M059J (cell line): ENCODE results near the gene ISG15. TPM values are rescaled to one million over a fixed set of nuclear protein-coding genes. Genes with fewer than 3 reads are reported as not detected.
"Not testable (repeated sequence)": the region's sequence is repeated elsewhere in the genome, so short reads cannot be mapped to it uniquely, and the experiment has no call there.

ENCODE experiments used
- DNase-seq: peaks from one replicate; pipeline ENCODE4 v3.0.0-alpha.2; 2012; ENCODE audit warnings: low read depth
- total RNA-seq: library from RNA; depleted of rRNA; stranded (reverse); fragments of >200 nt; shearing (Covaris generic); gene quantifications from 2 replicates; pipeline ENCODE4 v1.2.3, GENCODE V29; 2014

Gene ISG15
- total RNA-seq, 1 experiment from 2014 or later = 3,124 TPM

DNA sequence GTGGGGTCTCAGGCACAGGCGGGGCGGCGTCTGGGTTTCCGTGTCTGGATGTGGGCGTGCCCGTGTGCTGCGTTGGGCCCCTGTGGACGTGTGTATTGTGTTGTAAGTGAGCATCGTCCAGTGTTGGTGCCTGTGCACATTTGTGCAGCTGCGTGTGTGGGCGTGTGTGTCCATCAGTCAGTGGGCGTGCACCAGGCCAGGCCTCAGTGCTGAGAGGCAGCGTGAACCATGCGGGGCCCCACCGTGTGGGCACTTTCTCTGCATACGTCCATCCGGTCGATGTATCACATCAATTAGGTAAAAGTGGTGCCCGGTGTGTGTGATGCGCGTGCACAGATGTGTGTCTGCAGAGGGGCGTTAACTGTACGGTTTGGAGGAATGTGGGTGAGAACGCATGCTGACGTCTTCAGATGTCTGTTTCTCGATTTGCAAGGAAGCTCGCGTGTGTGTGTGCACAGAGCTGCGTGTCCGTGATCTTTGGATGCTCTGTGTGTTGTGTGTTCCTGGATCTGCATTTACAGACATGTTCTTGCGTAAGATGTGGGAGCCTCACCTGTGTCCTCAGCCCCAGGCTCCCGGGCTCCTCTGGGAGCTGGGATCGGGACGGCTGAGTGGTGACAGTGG is 31.3 kb downstream of the ISG15 start:
- no peak for DNase-seq

DNA sequence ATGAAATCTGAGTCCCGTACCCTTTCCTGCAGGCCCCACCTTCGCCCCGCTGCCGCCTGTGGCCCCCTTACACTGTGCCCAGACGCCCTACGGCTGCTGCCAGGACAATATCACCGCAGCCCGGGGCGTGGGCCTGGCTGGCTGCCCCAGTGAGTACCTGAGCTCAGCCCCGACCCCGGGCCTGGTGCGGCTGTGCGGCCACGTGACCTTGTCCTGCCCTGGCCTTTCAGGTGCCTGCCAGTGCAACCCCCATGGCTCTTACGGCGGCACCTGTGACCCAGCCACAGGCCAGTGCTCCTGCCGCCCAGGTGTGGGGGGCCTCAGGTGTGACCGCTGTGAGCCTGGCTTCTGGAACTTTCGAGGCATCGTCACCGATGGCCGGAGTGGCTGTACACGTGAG is 31.8 kb downstream of the ISG15 start:
- no peak for DNase-seq

- no peak for DNase-seq
These were observed 32.9 kb downstream of the ISG15 start for GRCh38 chr1:1046243-1046642.

GRCh38 chr1:1046767-1047166 is 33.5 kb downstream of the ISG15 start:
- no peak for DNase-seq

DNA sequence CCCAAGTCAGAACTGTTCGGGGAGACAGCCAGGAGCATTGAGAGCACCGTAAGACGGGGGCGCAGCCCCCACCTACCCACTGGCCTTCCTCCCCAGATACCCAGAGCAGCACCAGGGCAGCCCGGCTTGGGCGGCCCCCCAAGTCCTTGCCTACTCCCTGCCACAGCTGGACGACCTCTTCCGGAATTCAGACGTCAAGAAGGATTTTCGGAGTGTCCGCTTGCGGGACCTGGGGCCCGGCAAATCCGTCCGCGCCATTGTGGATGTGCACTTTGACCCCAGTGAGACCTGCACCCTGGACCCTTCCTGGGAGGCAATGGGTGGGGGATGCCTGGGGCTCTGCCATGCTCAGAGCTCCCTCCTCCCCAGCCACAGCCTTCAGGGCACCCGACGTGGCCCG is 34.1 kb downstream of the ISG15 start:
- no peak for DNase-seq

GRCh38 chr1:1047963-1048362 is 34.7 kb downstream of the ISG15 start:
- DNase-seq = no peak

DNA sequence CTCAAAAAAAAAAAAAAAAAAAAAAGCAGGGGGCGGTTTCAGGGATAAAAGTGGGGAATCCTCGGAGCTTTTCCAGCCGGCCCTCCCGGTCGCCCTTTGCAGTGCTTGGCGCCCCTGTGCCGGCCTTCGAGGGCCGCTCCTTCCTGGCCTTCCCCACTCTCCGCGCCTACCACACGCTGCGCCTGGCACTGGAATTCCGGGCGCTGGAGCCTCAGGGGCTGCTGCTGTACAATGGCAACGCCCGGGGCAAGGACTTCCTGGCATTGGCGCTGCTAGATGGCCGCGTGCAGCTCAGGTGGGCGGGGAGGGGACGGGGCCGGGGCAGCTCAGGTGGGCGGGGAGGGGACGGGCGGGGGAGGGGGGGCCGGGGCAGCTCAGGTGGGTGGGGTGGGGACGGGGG is 35.5 kb downstream of the ISG15 start:
- DNase-seq = no peak

DNA sequence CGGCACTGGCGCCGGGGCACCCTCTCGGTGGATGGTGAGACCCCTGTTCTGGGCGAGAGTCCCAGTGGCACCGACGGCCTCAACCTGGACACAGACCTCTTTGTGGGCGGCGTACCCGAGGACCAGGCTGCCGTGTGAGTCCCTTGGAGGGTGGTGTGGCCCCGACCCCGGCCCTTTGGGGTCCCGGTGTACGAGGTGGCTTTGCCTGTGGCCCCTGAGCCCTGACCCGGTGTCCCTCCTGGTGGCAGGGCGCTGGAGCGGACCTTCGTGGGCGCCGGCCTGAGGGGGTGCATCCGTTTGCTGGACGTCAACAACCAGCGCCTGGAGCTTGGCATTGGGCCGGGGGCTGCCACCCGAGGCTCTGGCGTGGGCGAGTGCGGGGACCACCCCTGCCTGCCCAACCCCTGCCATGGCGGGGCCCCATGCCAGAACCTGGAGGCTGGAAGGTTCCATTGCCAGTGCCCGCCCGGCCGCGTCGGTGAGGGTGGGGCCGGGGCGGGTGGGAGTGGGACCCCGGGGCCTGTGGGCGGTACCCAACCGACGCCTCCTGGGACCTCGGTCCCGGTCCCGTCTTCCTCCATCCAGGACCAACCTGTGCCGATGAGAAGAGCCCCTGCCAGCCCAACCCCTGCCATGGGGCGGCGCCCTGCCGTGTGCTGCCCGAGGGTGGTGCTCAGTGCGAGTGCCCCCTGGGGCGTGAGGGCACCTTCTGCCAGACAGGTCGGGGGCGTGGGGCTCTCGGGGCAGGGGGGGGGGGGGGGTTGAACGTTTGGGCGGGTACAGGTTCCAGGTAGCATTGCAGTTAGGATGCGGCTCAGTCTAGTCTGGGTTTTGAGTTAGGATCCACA is 36.2 kb downstream of the ISG15 start:
- DNase-seq = no peak

DNA sequence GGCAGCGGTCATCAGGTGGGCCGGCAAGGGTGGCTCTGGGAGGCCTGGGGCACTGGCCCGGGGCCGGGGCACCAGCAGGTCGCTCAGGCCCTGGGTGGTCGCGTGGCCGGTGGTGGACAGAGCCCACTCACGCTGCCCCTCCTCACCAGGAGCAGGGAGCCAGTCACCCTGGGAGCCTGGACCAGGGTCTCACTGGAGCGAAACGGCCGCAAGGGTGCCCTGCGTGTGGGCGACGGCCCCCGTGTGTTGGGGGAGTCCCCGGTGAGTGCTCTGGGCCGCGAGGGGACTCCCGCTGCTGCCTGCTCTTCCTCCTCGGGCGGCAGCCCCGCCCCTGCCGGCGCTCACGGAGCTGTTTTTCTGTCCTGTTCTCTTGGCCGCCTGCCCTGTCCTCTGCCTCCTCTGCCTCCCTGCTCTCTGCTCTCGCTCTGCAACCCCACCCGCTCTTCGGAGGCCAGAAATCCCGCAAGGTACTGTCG is 37.3 kb downstream of the ISG15 start:
- no peak for DNase-seq

DNA sequence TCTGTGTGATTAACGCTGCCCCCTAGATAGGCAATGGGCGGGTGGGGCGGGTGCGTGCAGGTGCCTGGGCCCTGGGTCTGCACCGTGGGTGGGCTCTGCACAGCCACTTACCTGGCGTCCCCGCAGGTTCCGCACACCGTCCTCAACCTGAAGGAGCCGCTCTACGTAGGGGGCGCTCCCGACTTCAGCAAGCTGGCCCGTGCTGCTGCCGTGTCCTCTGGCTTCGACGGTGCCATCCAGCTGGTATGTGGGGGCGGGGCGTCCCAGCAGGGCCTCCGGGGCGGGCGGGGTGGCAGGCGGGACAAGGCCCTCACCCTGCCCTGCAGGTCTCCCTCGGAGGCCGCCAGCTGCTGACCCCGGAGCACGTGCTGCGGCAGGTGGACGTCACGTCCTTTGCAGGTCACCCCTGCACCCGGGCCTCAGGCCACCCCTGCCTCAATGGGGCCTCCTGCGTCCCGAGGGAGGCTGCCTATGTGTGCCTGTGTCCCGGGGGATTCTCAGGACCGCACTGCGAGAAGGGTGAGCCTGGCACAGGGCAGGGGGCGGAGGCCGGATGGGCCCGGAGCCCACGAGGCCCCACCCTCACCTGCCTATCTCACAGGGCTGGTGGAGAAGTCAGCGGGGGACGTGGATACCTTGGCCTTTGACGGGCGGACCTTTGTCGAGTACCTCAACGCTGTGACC is 38.0 kb downstream of the ISG15 start:
- DNase-seq = no peak

GRCh38 chr1:1052003-1052840 is 38.9 kb downstream of the ISG15 start:
- DNase-seq = no peak

DNA sequence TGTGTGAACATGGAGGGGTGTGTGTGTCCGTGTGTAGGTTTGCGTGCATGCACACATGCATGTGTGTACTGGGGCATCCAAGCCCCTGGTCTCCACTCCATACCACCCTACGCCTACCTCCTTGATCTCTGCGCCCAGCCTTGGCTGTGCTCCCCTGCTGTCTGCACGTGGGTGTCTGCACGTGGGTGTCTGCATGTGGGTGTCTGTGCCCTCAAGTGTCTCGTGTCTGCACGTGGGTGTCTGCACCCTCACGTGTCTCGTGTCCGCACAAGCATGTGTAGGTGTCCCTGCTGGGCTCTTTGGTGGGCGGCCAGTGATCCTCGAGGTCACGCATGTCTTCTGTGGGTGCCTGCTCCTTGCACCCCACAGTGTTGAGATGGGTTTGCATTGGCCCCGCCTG is 39.7 kb downstream of the ISG15 start:
- no peak for DNase-seq

GRCh38 chr1:1053682-1054081 is 40.4 kb downstream of the ISG15 start:
- DNase-seq = no peak

DNA sequence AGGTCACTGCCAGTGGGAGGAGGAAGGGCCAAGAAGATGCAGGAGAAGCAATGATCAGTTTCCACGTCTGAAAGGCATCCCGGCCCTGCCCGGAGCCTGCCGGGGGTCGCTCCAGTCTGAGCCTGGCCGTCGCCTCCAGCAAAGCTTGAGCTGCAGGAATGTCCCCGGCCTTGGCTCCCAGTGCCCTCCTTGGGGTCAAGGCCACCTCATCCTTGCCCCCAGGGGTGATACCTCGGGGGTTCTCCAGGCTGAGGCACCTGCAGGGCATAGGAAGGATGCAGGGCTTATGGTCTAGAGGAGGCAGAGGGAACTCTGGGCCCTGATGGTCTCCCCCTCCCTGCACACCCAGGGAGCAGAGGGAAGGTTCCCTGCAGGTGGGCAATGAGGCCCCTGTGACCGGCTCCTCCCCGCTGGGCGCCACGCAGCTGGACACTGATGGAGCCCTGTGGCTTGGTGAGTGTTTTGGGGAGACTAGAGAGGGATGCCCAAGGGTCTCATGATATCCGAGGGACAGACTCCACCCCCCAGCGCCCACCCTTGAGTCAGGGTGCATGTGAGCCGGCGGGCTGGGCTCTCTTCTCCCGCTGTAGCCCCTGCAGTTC is 40.9 kb downstream of the ISG15 start:
- DNase-seq = no peak

DNA sequence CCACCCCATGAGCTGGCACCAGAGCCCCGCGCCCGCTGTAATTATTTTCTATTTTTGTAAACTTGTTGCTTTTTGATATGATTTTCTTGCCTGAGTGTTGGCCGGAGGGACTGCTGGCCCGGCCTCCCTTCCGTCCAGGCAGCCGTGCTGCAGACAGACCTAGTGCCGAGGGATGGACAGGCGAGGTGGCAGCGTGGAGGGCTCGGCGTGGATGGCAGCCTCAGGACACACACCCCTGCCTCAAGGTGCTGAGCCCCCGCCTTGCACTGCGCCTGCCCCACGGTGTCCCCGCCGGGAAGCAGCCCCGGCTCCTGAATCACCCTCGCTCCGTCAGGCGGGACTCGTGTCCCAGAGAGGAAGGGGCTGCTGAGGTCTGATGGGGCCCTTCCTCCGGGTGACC is 41.7 kb downstream of the ISG15 start:
- DNase-seq = no peak

GRCh38 chr1:1055841-1056736 is 42.8 kb downstream of the ISG15 start:
- DNase-seq = peak; percentile 26

DNA sequence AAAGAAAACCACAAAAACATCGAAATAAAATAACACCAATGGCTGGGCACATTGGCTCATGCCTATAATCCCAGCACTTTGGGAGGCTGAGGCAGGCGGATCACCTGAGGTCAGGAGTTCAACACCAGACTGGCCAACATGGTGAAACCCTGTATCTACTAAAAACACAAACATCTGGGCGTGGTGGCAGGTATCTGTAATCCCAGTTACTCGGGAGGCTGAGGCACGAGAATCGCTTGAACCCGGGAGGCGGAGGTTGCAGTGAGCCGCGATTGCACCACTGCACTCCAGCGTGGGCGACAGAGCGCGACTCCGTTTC is 44.4 kb downstream of the ISG15 start:
- not testable (repeated sequence) for DNase-seq

GRCh38 chr1:1058088-1058905 is 45.0 kb downstream of the ISG15 start:
- peak; percentile 61 for DNase-seq

GRCh38 chr1:1058921-1059493 is 45.7 kb downstream of the ISG15 start:
- DNase-seq = peak; percentile 57
